HepG2 (cell line): ENCODE results near the gene CPT1C. TPM values are rescaled to one million over a fixed set of nuclear protein-coding genes. Genes with fewer than 3 reads are reported as not detected.

Experiments
- ATAC-seq: fragments of 200-7000 bp; cut with Tn5 transposase; 3 replicates; pipeline ENCODE4 v1.9.1; 2020; ENCODE audit warnings: mild to moderate bottlenecking, moderate library complexity
- BruUV-seq: library from RNA; stranded (reverse); fragments of 400-500 nt; replicated peaks from 2 replicates; lab custom pipeline; 2021; lab: Mats Ljungman, UMichigan
- CTCF ChIA-PET: fragments of 300-600 bp; formaldehyde crosslinking; extraction: SDS; loops from one replicate; lab custom pipeline; 2021; ENCODE audit warnings: low total read pairs, inconsistent platforms, low intra/inter-chr PET ratio; lab: Yijun Ruan, JAX
- POLR2A ChIA-PET: fragments of 350-600 bp; sonication (Branson Sonifier 250); formaldehyde crosslinking; loops from one replicate; lab custom pipeline; 2020; ENCODE audit warnings: antibody characterized with exemption, inconsistent platforms; lab: Yijun Ruan, JAX
- DNase-seq: peaks from one replicate; pipeline ENCODE4 v3.0.0-alpha.2; 2015; ENCODE audit warnings: low spot score
- FAIRE-seq: peaks from 3 replicates; lab custom pipeline; 2011; peaks lifted over from hg19 to GRCh38; lab: Jason Lieb, UNC
- H2AFZ ChIP-seq: one replicate; pipeline ENCODE4 v1.6.1; 2011; ENCODE audit warnings: low read length, inconsistent platforms
- H3K27ac ChIP-seq: fragments of 300-600 bp; 3 replicates; pipeline ENCODE4 v1.8.0; 2011; ENCODE audit warnings: mixed run types, mild to moderate bottlenecking, mixed read lengths, low read length, inconsistent platforms; ENCODE audit not compliant: insufficient read depth; ENCODE audit errors: extremely low read length
- H3K27me3 ChIP-seq, 2 experiments: fragments of 200-600 bp in 1 of 2; 2 replicates in 1 of 2; 3 replicates in 1 of 2; pipeline versions ENCODE4 v1.6.0 to v1.8.0; 2011; ENCODE audit warnings: low read length in 2 of 2, mild to moderate bottlenecking in 2 of 2, moderate library complexity in 2 of 2, inconsistent platforms in 1 of 2; ENCODE audit not compliant: insufficient read depth in 2 of 2, control insufficient read depth in 1 of 2
- H3K36me3 ChIP-seq, 2 experiments: fragments of 200-600 bp in 1 of 2; replicated peaks in 1 of 2; 2 replicates in 1 of 2; 3 replicates in 1 of 2; pipeline versions ENCODE4 v1.5.1 to v1.8.0; 2011; ENCODE audit warnings: low read length in 2 of 2, inconsistent platforms in 1 of 2; ENCODE audit not compliant: insufficient read depth in 2 of 2, control insufficient read depth in 1 of 2
- H3K4me1 ChIP-seq: 2 replicates; pipeline ENCODE4 v1.5.1; 2012; ENCODE audit warnings: low read length, inconsistent platforms; ENCODE audit not compliant: insufficient read depth
- H3K4me2 ChIP-seq: 2 replicates; pipeline ENCODE4 v1.6.0; 2011; ENCODE audit warnings: low read depth, low read length, inconsistent platforms
- H3K4me3 ChIP-seq, 3 experiments: fragments of 200-600 bp in 1 of 3; sonication (generic), shearing (Covaris generic) in 1 of 3; replicated peaks in 1 of 3; 2 replicates each; pipeline ENCODE4 v1.5.1; 2011 to 2016; ENCODE audit warnings: low read length in 3 of 3, inconsistent platforms in 2 of 3, low read depth in 2 of 3, mild to moderate bottlenecking in 2 of 3, control low read depth in 1 of 3, mixed read lengths in 1 of 3; ENCODE audit not compliant: insufficient read depth in 1 of 3
- H3K79me2 ChIP-seq: one replicate; pipeline ENCODE4 v1.6.1; 2011; ENCODE audit warnings: low read length, inconsistent platforms; ENCODE audit not compliant: insufficient read depth
- H3K9ac ChIP-seq: 2 replicates; pipeline ENCODE4 v1.6.0; 2011; ENCODE audit warnings: mild to moderate bottlenecking, low read depth, low read length, inconsistent platforms; ENCODE audit not compliant: insufficient read depth
- H3K9me3 ChIP-seq: 2 replicates; pipeline ENCODE4 v1.5.1; 2012; ENCODE audit warnings: mild to moderate bottlenecking, low read length
- H4K20me1 ChIP-seq: 2 replicates; pipeline ENCODE4 v1.6.0; 2011; ENCODE audit warnings: inconsistent platforms, mild to moderate bottlenecking, low read length, moderate library complexity; ENCODE audit not compliant: insufficient read depth
- ATF7-NPFF ChIP-seq: sonication (generic); formaldehyde crosslinking; IDR thresholded peaks from 2 replicates; pipeline ENCODE4 v1.8.1; 2023; ENCODE audit warnings: mild to moderate bottlenecking, low read depth, missing genetic modification reagents, moderate library complexity
- FOXK2 ChIP-seq: fragments of 450-650 bp; IDR thresholded peaks from 2 replicates; pipeline ENCODE4 v1.6.1; 2016
- GZF1 ChIP-seq: sonication (generic); formaldehyde crosslinking; IDR thresholded peaks from 2 replicates; pipeline ENCODE4 v1.5.1; 2020; ENCODE audit warnings: mild to moderate bottlenecking, missing genetic modification reagents
- HHEX ChIP-seq: IDR thresholded peaks from 2 replicates; pipeline ENCODE4 v1.6.1; 2016; ENCODE audit warnings: control low read depth
- KLF15 ChIP-seq: sonication (generic); formaldehyde crosslinking; IDR thresholded peaks from 2 replicates; pipeline ENCODE4 v1.8.1; 2023; ENCODE audit warnings: borderline replicate concordance, mild to moderate bottlenecking, inconsistent platforms, missing genetic modification reagents, mixed read lengths
- NCOA2 ChIP-seq: sonication (generic); formaldehyde crosslinking; IDR thresholded peaks from 2 replicates; pipeline ENCODE4 v1.8.0; 2022; ENCODE audit warnings: inconsistent platforms
- PTBP1 ChIP-seq: fragments of 200-400 bp; formaldehyde crosslinking; IDR thresholded peaks from 2 replicates; pipeline ENCODE4 v1.6.1; 2018; ENCODE audit warnings: low read length, low read depth; ENCODE audit not compliant: poor library complexity, severe bottlenecking
- SOX13 ChIP-seq, 3 experiments: fragments of 450-650 bp in 1 of 3; sonication (generic) in 1 of 3; formaldehyde crosslinking in 1 of 3; IDR thresholded peaks in 2 of 3; conservative IDR thresholded peaks in 1 of 3; 2 replicates each; pipeline versions ENCODE4 v1.5.0 to v1.6.1; 2016 to 2020; ENCODE audit warnings: antibody characterized with exemption in 1 of 3, mild to moderate bottlenecking in 1 of 3, missing compliant biosample characterization in 1 of 3, missing genetic modification reagents in 1 of 3, moderate library complexity in 1 of 3
- TBX2 ChIP-seq: sonication (generic); formaldehyde crosslinking; IDR thresholded peaks from 2 replicates; pipeline ENCODE4 v1.5.0; 2020; ENCODE audit warnings: missing genetic modification reagents, mild to moderate bottlenecking, borderline replicate concordance
- TBX3 ChIP-seq: fragments of 450-650 bp; IDR thresholded peaks from 2 replicates; pipeline ENCODE4 v1.6.1; 2017; ENCODE audit warnings: antibody characterized with exemption, mild to moderate bottlenecking, inconsistent platforms, borderline replicate concordance
- ZBTB4 ChIP-seq: sonication (generic); formaldehyde crosslinking; IDR thresholded peaks from 2 replicates; pipeline ENCODE4 v1.4.0; 2020; ENCODE audit warnings: missing genetic modification reagents, mild to moderate bottlenecking, borderline replicate concordance
- ZBTB46 ChIP-seq: sonication (generic); formaldehyde crosslinking; IDR thresholded peaks from 2 replicates; pipeline ENCODE4 v1.4.0; 2020; ENCODE audit warnings: mild to moderate bottlenecking, missing genetic modification reagents, borderline replicate concordance
- ZFP90 ChIP-seq: sonication (generic); formaldehyde crosslinking; IDR thresholded peaks from 2 replicates; pipeline ENCODE4 v1.8.0; 2022; ENCODE audit warnings: missing genetic modification reagents, mild to moderate bottlenecking, inconsistent platforms, borderline replicate concordance
- ZFX ChIP-seq: sonication (generic); formaldehyde crosslinking; IDR thresholded peaks from 2 replicates; pipeline ENCODE4 v1.4.0; 2020; ENCODE audit warnings: mild to moderate bottlenecking, low read depth, missing genetic modification reagents, moderate library complexity
- ZNF234 ChIP-seq: sonication (generic); formaldehyde crosslinking; conservative IDR thresholded peaks from 2 replicates; pipeline ENCODE4 v1.5.1; 2020; ENCODE audit warnings: mild to moderate bottlenecking, missing genetic modification reagents
- ZNF33B ChIP-seq: sonication (generic); formaldehyde crosslinking; IDR thresholded peaks from 2 replicates; pipeline ENCODE4 v1.5.1; 2020; ENCODE audit warnings: mild to moderate bottlenecking, missing genetic modification reagents
- ZNF576 ChIP-seq: sonication (generic); formaldehyde crosslinking; IDR thresholded peaks from 2 replicates; pipeline ENCODE4 v1.4.0; 2020; ENCODE audit warnings: mild to moderate bottlenecking, missing genetic modification reagents
- ZNF644 ChIP-seq: IDR thresholded peaks from 2 replicates; pipeline ENCODE4 v1.6.1; 2016; ENCODE audit warnings: low read depth
- ZNF777 ChIP-seq: sonication (generic); formaldehyde crosslinking; IDR thresholded peaks from 2 replicates; pipeline ENCODE4 v1.4.0; 2020; ENCODE audit warnings: missing genetic modification reagents
- WGBS: methylation state at CpG from one replicate; pipeline ENCODE4 v1.1.6; 2017; ENCODE audit warnings: low lambda C conversion rate; 5-methylcytosine and 5-hydroxymethylcytosine counted together
- in situ Hi-C: cut with HindIII; loops from 2 replicates; pipeline ENCODE4 v1.10.0; 2017; ENCODE audit warnings: low pct_unique_long_range_greater_than_20kb; ENCODE audit not compliant: extremely low pct_ligation_motif_present
- intact Hi-C: fragments of 100-400 bp; cut with micrococcal nuclease; formaldehyde crosslinking; loops from one replicate; pipeline ENCODE4 v1.10.0; 2022; ENCODE audit not compliant: unreplicated experiment
- polyA plus RNA-seq, 8 experiments: library from polyadenylated mRNA; depleted of rRNA in 3 of 8; stranded (reverse) in 7 of 8; unstranded in 1 of 8; fragments of >200 nt; fragmentation: Illumina TruSeq in 4 of 8; extraction: Trizol in 4 of 8; gene quantifications; 2 replicates each; pipeline versions ENCODE4 v1.2.1 to v1.2.3, GENCODE V29; 2011 to 2016; ENCODE audit warnings: low read depth in 4 of 8, missing spikeins in 1 of 8, mixed read lengths in 1 of 8; ENCODE audit not compliant: insufficient read depth in 1 of 8
- total RNA-seq, 5 experiments: library from RNA; depleted of rRNA; stranded (reverse); fragments of >200 nt; fragmentation: Illumina TruSeq; extraction: Trizol; gene quantifications; 2 replicates each; pipeline ENCODE4 v1.2.3, GENCODE V29; 2016; ENCODE audit warnings: low read depth in 1 of 5
- TF ChIP-seq, protein P1 (sequence below): sonication (generic); formaldehyde crosslinking; IDR thresholded peaks from 2 replicates; pipeline ENCODE4 v1.5.0; 2020; ENCODE audit warnings: missing genetic modification reagents

Gene CPT1C
- total and polyA plus RNA-seq, 2 of the 13 experiments (the other 11 are each of a cell fraction or from before 2014, with no cell fraction given): 0.18 TPM; not detected in 1

- peaks cover 0 to 20% of the 10 kb centered on the region in 2 experiments; a peak in 3 of 5 replicates for H3K27me3 ChIP-seq
- in situ Hi-C loops: no loop called here
- POLR2A ChIA-PET: interaction anchor here (0.9 kb wide), 1 partner anchor 17 kb away, joined by 3 read pairs; no protein-coding TSS in a partner anchor
- no peak for TF ChIP-seq ZNF576
- TF ChIP-seq ATF7-NPFF (CRISPR knock-in tag): no peak
- no peak for TF ChIP-seq PTBP1
- no peak for TF ChIP-seq GZF1 (CRISPR knock-in tag)
- TF ChIP-seq ZNF234 (CRISPR knock-in tag): no peak
- no peak for TF ChIP-seq FOXK2
- TF ChIP-seq TBX3: no peak
- TF ChIP-seq KLF15 (CRISPR knock-in tag): no peak
- TF ChIP-seq SOX13 (IDR thresholded peaks at IDR 0.05): no peak
- TF ChIP-seq SOX13 (CRISPR knock-in tag; conservative IDR thresholded peaks at IDR 0.05 in 1 of 2, IDR thresholded peaks at IDR 0.05 in 1 of 2): no peak
- TF ChIP-seq ZFX (CRISPR knock-in tag): no peak
- TF ChIP-seq ZNF644 (CRISPR knock-in tag): no peak
- no peak for TF ChIP-seq NCOA2 (CRISPR knock-in tag)
- TF ChIP-seq, protein P1, sequence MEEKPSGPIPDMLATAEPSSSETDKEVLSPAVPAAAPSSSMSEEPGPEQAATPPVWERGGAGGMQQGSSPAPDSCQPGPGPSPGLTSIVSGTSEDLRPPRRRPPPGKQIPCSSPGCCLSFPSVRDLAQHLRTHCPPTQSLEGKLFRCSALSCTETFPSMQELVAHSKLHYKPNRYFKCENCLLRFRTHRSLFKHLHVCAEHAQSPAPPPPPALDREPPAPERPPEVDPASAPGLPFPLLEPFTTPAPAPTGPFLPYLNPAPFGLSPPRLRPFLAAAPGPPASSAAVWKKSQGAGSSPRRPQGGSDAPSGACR: no peak
- TF ChIP-seq HHEX (CRISPR knock-in tag): no peak
- no peak for TF ChIP-seq ZFP90 (CRISPR knock-in tag)
- no peak for TF ChIP-seq ZBTB4 (CRISPR knock-in tag)
- TF ChIP-seq ZNF777 (CRISPR knock-in tag): no peak
- TF ChIP-seq ZNF33B: no peak
- no peak for TF ChIP-seq ZBTB46 (CRISPR knock-in tag)
- no peak for TF ChIP-seq TBX2
- TF ChIP-seq, all 625 proteins: peak for 0
- intact Hi-C loops: no loop called here
- peak; percentile 33; the same call in 2 of the 3 replicates for ATAC-seq
- 17% methylated on average over 7 of the region's 11 CpGs for WGBS
- Histone ChIP-seq H3K4me2 (no peak overlapping the region), H4K20me1 (no peaks in the 10 kb centered on the region), H2AFZ (no peak overlapping the region), H3K9ac (no peak overlapping the region), H3K79me2 (no peaks in the 10 kb centered on the region), H3K27ac (no peak overlapping the region), H3K9me3 (no peaks in the 10 kb centered on the region), H3K4me3 (no peak overlapping the region; a peak in 1 of 6 replicates), H3K4me1 (peaks cover 14% of the 10 kb centered on the region), H3K36me3 (no peaks in the 10 kb centered on the region)
- CTCF ChIA-PET: no interaction called here
- no peak for DNase-seq
- BruUV-seq: no TSS peak
- FAIRE-seq: no peak
These were observed 9.6 kb downstream of the CPT1C start for GRCh38 chr19:49700563-49700962.
